Natural killer cell treated with Interleukin-12 subunit alpha and Interleukin-12 subunit beta and Interleukin-15 and Interleukin-18, amount 100 ng/mL, for 72 hours (primary cell): ENCODE results near the gene NFE2L3. TPM values are rescaled to one million over a fixed set of nuclear protein-coding genes. Genes with fewer than 3 reads are reported as not detected.

ENCODE experiments used
- ATAC-seq, 2 donors: fragments of 150-1000 bp; cut with Tn5 transposase in 1 of 2; sonication (Bioruptor Pico), chemical (Tn5 transposase) in 1 of 2; 2 replicates each; pipeline ENCODE4 v1.10.0; 2021
- DNase-seq: peaks from one replicate; pipeline ENCODE4 v3.0.0; 2022; ENCODE audit warnings: low spot score
- H3K27ac Mint-ChIP-seq, 2 donors: 1 replicate in 1 of 2; 2 replicates in 1 of 2; pipeline ENCODE4 v1.8.0; 2022; ENCODE audit warnings: mixed read lengths in 2 of 2, mild to moderate bottlenecking in 1 of 2, moderate library complexity in 1 of 2
- H3K27me3 Mint-ChIP-seq, 2 donors: 1 replicate in 1 of 2; 2 replicates in 1 of 2; pipeline ENCODE4 v1.8.0; 2022; ENCODE audit warnings: mixed read lengths in 2 of 2
- H3K36me3 Mint-ChIP-seq: one replicate; pipeline ENCODE4 v1.8.0; 2022; ENCODE audit warnings: mixed read lengths
- H3K4me1 Mint-ChIP-seq, 2 donors: 1 replicate in 1 of 2; 2 replicates in 1 of 2; pipeline ENCODE4 v1.8.0; 2022; ENCODE audit warnings: low read depth in 2 of 2, mixed read lengths in 2 of 2, mild to moderate bottlenecking in 1 of 2
- H3K4me3 Mint-ChIP-seq: one replicate; pipeline ENCODE4 v1.8.0; 2022; ENCODE audit warnings: mixed read lengths
- H3K9me3 Mint-ChIP-seq: 2 replicates; pipeline ENCODE4 v1.8.0; 2022; ENCODE audit warnings: mixed read lengths
- total RNA-seq, 2 donors: library from RNA; stranded (reverse); gene quantifications; one replicate each; pipeline ENCODE4 v1.2.3, GENCODE V29; 2022

Gene NFE2L3
- total RNA-seq, 2 donors from 2014 or later, result 21.3 to 29.1 TPM

DNA sequence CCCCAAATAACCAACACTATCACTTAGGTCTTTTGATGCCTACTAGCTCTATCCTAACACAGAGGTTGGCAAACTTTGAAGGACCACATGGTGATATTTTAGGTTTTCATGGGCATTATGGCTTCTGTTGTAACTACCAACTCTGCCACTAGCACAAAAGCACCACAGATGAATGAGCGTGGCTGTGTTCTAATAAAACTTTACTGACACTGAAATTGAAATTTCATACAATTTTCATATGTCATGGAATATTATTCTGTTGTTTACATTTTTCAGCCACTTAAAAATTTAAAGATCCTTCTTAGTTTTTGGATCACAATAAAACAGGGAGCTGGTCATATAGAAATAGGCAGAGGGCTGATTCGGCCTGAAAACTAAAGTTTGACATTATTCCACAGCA lies 76.0 kb downstream of the NFE2L3 start:
- no peaks in the 10 kb centered on the region for H3K36me3 Mint-ChIP-seq
- peaks cover 5 to 10% of the 10 kb centered on the region in 2 donors for H3K27me3 Mint-ChIP-seq
- no peaks in the 10 kb centered on the region for H3K4me1 Mint-ChIP-seq
- no peaks in the 10 kb centered on the region for H3K9me3 Mint-ChIP-seq
- H3K27ac Mint-ChIP-seq, result no peak overlapping the region
- no peak for ATAC-seq
- DNase-seq, result no peak
- H3K4me3 Mint-ChIP-seq, result no peak overlapping the region

DNA sequence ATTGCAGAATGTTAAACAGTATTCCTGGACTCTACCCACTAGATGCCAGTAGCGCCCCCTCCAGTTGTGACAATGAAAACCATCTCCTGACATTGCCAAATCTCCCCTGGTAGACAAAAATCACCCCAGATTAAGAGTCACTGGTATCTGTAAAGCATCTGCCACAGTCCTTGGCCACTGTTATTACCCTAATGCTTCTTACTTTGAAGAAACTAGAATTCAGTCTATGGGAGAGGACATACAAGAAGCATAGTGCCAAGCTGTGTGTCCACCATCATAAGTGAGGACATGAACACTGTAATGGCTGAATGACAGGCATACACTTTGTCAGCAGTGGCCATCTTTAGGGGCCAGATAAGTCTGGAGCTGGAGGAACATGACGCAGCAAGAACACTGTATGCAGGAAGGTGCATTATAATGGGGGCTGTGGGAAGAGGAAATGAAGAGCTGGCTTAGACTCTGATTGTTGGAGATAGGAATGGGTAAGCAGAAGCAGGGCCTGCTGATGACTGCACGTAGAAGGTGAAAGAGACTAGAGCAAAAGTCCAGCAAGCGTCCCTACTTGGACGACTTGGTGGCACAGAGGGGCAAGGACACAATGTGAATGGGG lies 82.0 kb downstream of the NFE2L3 start:
- Mint-ChIP-seq H3K27me3 (peaks cover 5 to 10% of the 10 kb centered on the region in 2 donors), H3K4me1 (peaks cover 0 to 6% of the 10 kb centered on the region in 2 donors), H3K4me3 (no peak overlapping the region), H3K27ac (no peak overlapping the region), H3K36me3 (no peaks in the 10 kb centered on the region), H3K9me3 (no peaks in the 10 kb centered on the region)
- peak in 1 of 2 donors; percentile 33 for ATAC-seq
- no peak for DNase-seq

Other genes starting within 250 kb of the NFE2L3 start
- 1,000 to 10,000 TPM in 1 of 2 donors, 100 to 1,000 TPM in 1; 824 to 1,096 TPM for gene HNRNPA2B1, start 48.5 kb downstream of the NFE2L3 start, total RNA-seq
- 100 to 1,000 TPM; 184 to 218 TPM for gene CBX3, start 49.5 kb downstream of the NFE2L3 start, total RNA-seq
- 10 to 100 TPM; 47.2 to 81.7 TPM for gene SNX10, start 139.7 kb downstream of the NFE2L3 start, total RNA-seq